Loucy (cell line): ENCODE results near the gene HSD17B8.

Experiments
- H2AFZ ChIP-seq: fragments of 200-600 bp; sonication (generic); 2 replicates; pipeline ENCODE4 v1.6.0; 2016; ENCODE audit warnings: antibody characterized with exemption, mild to moderate bottlenecking, low read length, moderate library complexity
- H3F3A ChIP-seq: fragments of 200-600 bp; 2 replicates; pipeline ENCODE4 v1.6.0; 2016; ENCODE audit warnings: antibody characterized with exemption, low read depth, mild to moderate bottlenecking
- H3K27me3 ChIP-seq: fragments of 200-600 bp; sonication (generic); 2 replicates; pipeline ENCODE4 v1.6.1; 2014; ENCODE audit warnings: low read length, mild to moderate bottlenecking; ENCODE audit not compliant: insufficient read depth, poor library complexity, severe bottlenecking
- H3K36me3 ChIP-seq: fragments of 200-600 bp; sonication (generic); 2 replicates; pipeline ENCODE4 v1.6.1; 2016; ENCODE audit warnings: low read length; ENCODE audit not compliant: insufficient read depth
- H3K4me1 ChIP-seq: fragments of 200-600 bp; sonication (generic); 2 replicates; pipeline ENCODE4 v1.5.1; 2014; ENCODE audit warnings: low read length, mild to moderate bottlenecking; ENCODE audit not compliant: insufficient read depth, poor library complexity, severe bottlenecking
- H3K4me2 ChIP-seq: fragments of 200-600 bp; sonication (generic); 2 replicates; pipeline ENCODE4 v1.6.0; 2014; ENCODE audit warnings: antibody characterized with exemption, low read length, low read depth, mild to moderate bottlenecking; ENCODE audit not compliant: poor library complexity, severe bottlenecking
- H3K4me3 ChIP-seq: fragments of 200-600 bp; sonication (generic); 2 replicates; pipeline ENCODE4 v1.5.1; 2014; ENCODE audit warnings: low read length, mild to moderate bottlenecking, mixed read lengths; ENCODE audit not compliant: poor library complexity, severe bottlenecking
- H3K79me2 ChIP-seq: fragments of 200-600 bp; sonication (generic); 2 replicates; pipeline ENCODE4 v1.6.1; 2014; ENCODE audit warnings: low read length; ENCODE audit not compliant: insufficient read depth
- H3K9ac ChIP-seq: fragments of 200-600 bp; sonication (generic); 2 replicates; pipeline ENCODE4 v1.6.0; 2014; ENCODE audit warnings: mild to moderate bottlenecking, low read depth, low read length, moderate library complexity; ENCODE audit not compliant: poor library complexity, severe bottlenecking
- H3K9me2 ChIP-seq: fragments of 200-600 bp; sonication (generic); replicated peaks from 2 replicates; pipeline ENCODE4 v1.6.1; 2016; ENCODE audit warnings: low read depth, low read length, mixed read lengths
- H3K9me3 ChIP-seq: fragments of 200-600 bp; sonication (generic); 2 replicates; pipeline ENCODE4 v1.6.1; 2014; ENCODE audit warnings: mild to moderate bottlenecking, antibody characterized with exemption, low read length, low read depth; ENCODE audit not compliant: insufficient read depth
- H4K20me1 ChIP-seq: fragments of 200-600 bp; sonication (generic); 2 replicates; pipeline ENCODE4 v1.6.0; 2014; ENCODE audit warnings: antibody characterized with exemption, low read length, mild to moderate bottlenecking; ENCODE audit not compliant: insufficient read depth, poor library complexity, severe bottlenecking
- CTCF ChIP-seq: fragments of 200-600 bp; sonication (generic); conservative IDR thresholded peaks from 2 replicates; pipeline ENCODE4 v1.5.1; 2014; ENCODE audit warnings: mild to moderate bottlenecking, antibody characterized with exemption, low read length
- EZH2phosphoT487 ChIP-seq: fragments of 200-600 bp; IDR thresholded peaks from 2 replicates; pipeline ENCODE4 v1.6.1; 2018; ENCODE audit warnings: antibody characterized with exemption, mild to moderate bottlenecking, moderate library complexity, borderline replicate concordance

The HSD17B8 gene

GRCh38 chr6:33248643-33248931, 44.1 kb downstream of the HSD17B8 start:
- no peaks in the 10 kb centered on the region for H3K9me3 ChIP-seq
- TF ChIP-seq EZH2phosphoT487 (no peak), CTCF (0 out of 2 replicates have a peak, but pooled peaks have one; percentile 32)
- H3K79me2 ChIP-seq = peaks cover 13% of the 10 kb centered on the region
- H3F3A ChIP-seq = no peaks in the 10 kb centered on the region
- peak overlapping the region; percentile 81 for H3K9ac ChIP-seq
- peak overlapping the region; percentile 91 for H2AFZ ChIP-seq
- H3K36me3 ChIP-seq = peaks cover 4% of the 10 kb centered on the region; the same call in 1 of the 2 replicates
- peak overlapping the region; percentile 99 for H3K4me2 ChIP-seq
- no peaks in the 10 kb centered on the region for H3K27me3 ChIP-seq
- H3K4me3 ChIP-seq = peak overlapping the region; percentile 86
- peaks cover 22% of the 10 kb centered on the region for H3K4me1 ChIP-seq
- H4K20me1 ChIP-seq = no peaks in the 10 kb centered on the region
- no peaks in the 10 kb centered on the region for H3K9me2 ChIP-seq

- no peaks in the 10 kb centered on the region for H3K9me2 ChIP-seq
- H3K79me2 ChIP-seq = peaks cover 13% of the 10 kb centered on the region
- peak overlapping the region; percentile 86 for H3K4me3 ChIP-seq
- peak overlapping the region; percentile 91 for H2AFZ ChIP-seq
- no peaks in the 10 kb centered on the region for H3F3A ChIP-seq
- H3K36me3 ChIP-seq = peaks cover 4% of the 10 kb centered on the region; the same call in 1 of the 2 replicates
- H3K4me1 ChIP-seq = peaks cover 22% of the 10 kb centered on the region
- H3K9ac ChIP-seq = peak overlapping the region; percentile 94
- no peaks in the 10 kb centered on the region for H4K20me1 ChIP-seq
- peak overlapping the region; percentile 99 for H3K4me2 ChIP-seq
- H3K27me3 ChIP-seq = no peaks in the 10 kb centered on the region
- no peaks in the 10 kb centered on the region for H3K9me3 ChIP-seq
- TF ChIP-seq CTCF (no peak), EZH2phosphoT487 (no peak)
Measured at GRCh38 chr6:33248932-33249731, 44.7 kb downstream of the HSD17B8 start.

GRCh38 chr6:33249732-33250630, 45.5 kb downstream of the HSD17B8 start:
- Histone ChIP-seq H3K9me3 (no peaks in the 10 kb centered on the region), H3K4me2 (peak overlapping the region; percentile 91), H4K20me1 (no peaks in the 10 kb centered on the region), H3K4me3 (peak overlapping the region; percentile 86), H3K4me1 (peaks cover 22% of the 10 kb centered on the region), H3F3A (no peaks in the 10 kb centered on the region), H3K36me3 (peaks cover 4% of the 10 kb centered on the region; the same call in 1 of the 2 replicates), H2AFZ (peak overlapping the region; percentile 67), H3K9ac (peak overlapping the region; percentile 94), H3K27me3 (no peaks in the 10 kb centered on the region), H3K9me2 (no peaks in the 10 kb centered on the region), H3K79me2 (peaks cover 13% of the 10 kb centered on the region)
- TF ChIP-seq CTCF = no peak
- no peak for TF ChIP-seq EZH2phosphoT487
